Gastrocnemius medialis (tissue), 4 donors: ENCODE results near the gene TENM3.

Source experiments
- CTCF ChIP-seq, 5 experiments: fragments of 450-650 bp in 3 of 5; fragments of 200-600 bp in 2 of 5; sonication (generic) in 2 of 5; IDR thresholded peaks in 4 of 5; conservative IDR thresholded peaks in 1 of 5; 1 replicate in 4 of 5; 2 replicates in 1 of 5; pipeline ENCODE4 v1.5.1; 2016 to 2019; ENCODE audit warnings: antibody characterized with exemption in 5 of 5, mild to moderate bottlenecking in 3 of 5, moderate library complexity in 3 of 5
- POLR2A ChIP-seq, 2 donors: fragments of 450-650 bp; IDR thresholded peaks; one replicate each; pipeline ENCODE4 v1.6.1; 2017; ENCODE audit warnings: antibody characterized with exemption in 2 of 2, mild to moderate bottlenecking in 2 of 2, moderate library complexity in 2 of 2

GRCh38 chr4:182538031-182538430 lies 294.8 kb downstream of the TENM3 start:
- TF ChIP-seq POLR2A (IDR thresholded peaks at IDR 0.05) (no peak), CTCF (IDR thresholded peaks at IDR 0.05 in 4 of 5, conservative IDR thresholded peaks at IDR 0.05 in 1 of 5) (no peak)
